Measurements from ENCODE around the gene SSBP4. TPM values are rescaled to one million over a fixed set of nuclear protein-coding genes. Genes with fewer than 3 reads are reported as not detected.

Gene SSBP4
- total and polyA plus RNA-seq, 2 experiments from 2014 or later, result 151 to 180 TPM

- Histone ChIP-seq H3K4me3 (no peak overlapping the region), H3K9me3 (ENCODE audit: low read depth) (no peaks in the 10 kb centered on the region), H3K36me3 (no peaks in the 10 kb centered on the region), H3K4me1 (ENCODE audit: low read depth) (no peaks in the 10 kb centered on the region), H3K27ac (no peak overlapping the region), H3K27me3 (no peaks in the 10 kb centered on the region)
- no peak for TF ChIP-seq CTCF (IDR thresholded peaks at IDR 0.05; ENCODE audit: low read depth, low read length)
- no peak for DNase-seq (ENCODE audit: low read depth in 1 of 2, low spot score in 1 of 2)
Observed at GRCh38 chr19:18473003-18473705, 54.0 kb downstream of the SSBP4 start.

DNA sequence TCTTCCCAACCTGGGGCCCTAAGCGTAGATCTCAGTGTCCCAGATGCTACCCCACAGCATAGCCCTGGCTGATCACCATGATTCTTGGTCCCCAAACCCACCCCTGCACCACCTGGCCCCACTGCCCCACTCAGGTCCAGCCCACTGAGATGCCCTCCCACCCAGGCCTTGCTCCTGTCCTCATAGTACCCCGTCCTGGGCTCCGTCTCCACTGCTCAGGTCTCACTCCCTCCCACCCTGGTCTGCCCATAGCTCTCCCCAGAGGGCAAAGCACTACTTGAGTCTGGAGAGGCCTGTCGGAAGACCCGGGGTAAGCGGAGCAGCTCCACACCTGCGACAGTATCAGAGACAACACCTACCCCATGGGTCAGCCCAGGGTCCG is 54.5 kb downstream of the SSBP4 start:
- no peaks in the 10 kb centered on the region for H3K9me3 ChIP-seq (ENCODE audit: low read depth)
- H3K27ac ChIP-seq, result no peak overlapping the region
- H3K27me3 ChIP-seq, result no peaks in the 10 kb centered on the region
- TF ChIP-seq CTCF (IDR thresholded peaks at IDR 0.05; ENCODE audit: low read depth, low read length), result no peak
- no peak overlapping the region for H3K4me3 ChIP-seq
- DNase-seq (ENCODE audit: low read depth in 1 of 2, low spot score in 1 of 2), result no peak
- no peaks in the 10 kb centered on the region for H3K4me1 ChIP-seq (ENCODE audit: low read depth)
- H3K36me3 ChIP-seq, result no peaks in the 10 kb centered on the region

- DNase-seq (ENCODE audit: low read depth in 1 of 2, low spot score in 1 of 2), result no peak
- TF ChIP-seq CTCF (IDR thresholded peaks at IDR 0.05; ENCODE audit: low read depth, low read length), result no peak
- H3K9me3 ChIP-seq (ENCODE audit: low read depth), result no peaks in the 10 kb centered on the region
- no peak overlapping the region for H3K27ac ChIP-seq
- no peak overlapping the region for H3K4me3 ChIP-seq
- H3K36me3 ChIP-seq, result no peaks in the 10 kb centered on the region
- no peaks in the 10 kb centered on the region for H3K4me1 ChIP-seq (ENCODE audit: low read depth)
- no peaks in the 10 kb centered on the region for H3K27me3 ChIP-seq
Observed at GRCh38 chr19:18474366-18474887, 55.2 kb downstream of the SSBP4 start.

DNA sequence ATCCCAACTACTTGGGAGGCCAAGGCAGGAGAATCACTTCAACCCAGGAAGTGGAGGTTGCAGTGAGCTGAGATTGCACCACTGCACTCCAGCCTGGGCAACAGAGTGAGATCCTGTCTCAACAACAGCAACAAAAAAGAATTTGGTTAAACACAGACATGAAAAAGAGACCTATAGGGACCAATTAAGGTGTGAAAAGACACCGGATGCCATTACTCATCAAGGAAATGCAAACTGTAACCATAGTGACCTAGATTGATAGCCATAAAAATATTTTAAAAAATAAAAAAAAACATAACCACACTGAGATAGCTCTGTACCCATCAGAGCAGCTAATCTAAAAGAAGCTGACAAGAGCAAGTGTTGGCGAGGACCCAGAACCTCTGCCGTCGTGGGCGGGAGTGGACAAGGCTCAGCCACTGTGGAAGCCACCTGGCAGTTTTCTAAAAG is 55.8 kb downstream of the SSBP4 start:
- H3K9me3 ChIP-seq (ENCODE audit: low read depth), result no peaks in the 10 kb centered on the region
- H3K27ac ChIP-seq, result no peak overlapping the region
- no peak overlapping the region for H3K4me3 ChIP-seq
- H3K36me3 ChIP-seq, result no peaks in the 10 kb centered on the region
- no peak for DNase-seq (ENCODE audit: low read depth in 1 of 2, low spot score in 1 of 2)
- no peaks in the 10 kb centered on the region for H3K27me3 ChIP-seq
- H3K4me1 ChIP-seq (ENCODE audit: low read depth), result peaks cover 2% of the 10 kb centered on the region
- TF ChIP-seq CTCF (IDR thresholded peaks at IDR 0.05; ENCODE audit: low read depth, low read length), result no peak

GRCh38 chr19:18475762-18476331 is 56.6 kb downstream of the SSBP4 start:
- H3K27me3 ChIP-seq, result no peaks in the 10 kb centered on the region
- H3K9me3 ChIP-seq (ENCODE audit: low read depth), result no peaks in the 10 kb centered on the region
- TF ChIP-seq CTCF (IDR thresholded peaks at IDR 0.05; ENCODE audit: low read depth, low read length), result no peak
- no peak overlapping the region for H3K4me3 ChIP-seq
- H3K27ac ChIP-seq, result no peak overlapping the region
- peaks cover 7% of the 10 kb centered on the region for H3K4me1 ChIP-seq (ENCODE audit: low read depth)
- no peak for DNase-seq (ENCODE audit: low read depth in 1 of 2, low spot score in 1 of 2)
- no peaks in the 10 kb centered on the region for H3K36me3 ChIP-seq

All from cardiac muscle cell (in vitro differentiated cells and primary cell).